Activated naive CD8-positive, alpha-beta T cell treated with anti-CD3 and anti-CD28 coated beads, Interleukin-2, amount 10 ng/mL, durations not matched to agents 7 days and 5 days (primary cell): ENCODE data around the gene GNLY. TPM values are rescaled to one million over a fixed set of nuclear protein-coding genes. Genes with fewer than 3 reads are reported as not detected.

Source experiments
- ATAC-seq: fragments of 150-1000 bp; cut with Tn5 transposase; one replicate; pipeline ENCODE4 v1.10.0; 2021; ENCODE audit warnings: low read depth, moderate library complexity
- POLR2A ChIA-PET: fragments of 350-600 bp; sonication (Branson Sonifier 250); formaldehyde crosslinking; loops from one replicate; lab custom pipeline; 2021; ENCODE audit warnings: antibody characterized with exemption; lab: Charles Lee
- DNase-seq: peaks from one replicate; pipeline ENCODE4 v3.0.0; 2021
- H3K27ac Mint-ChIP-seq: one replicate; pipeline ENCODE4 v1.8.0; 2022; ENCODE audit warnings: mild to moderate bottlenecking, mixed read lengths
- H3K27me3 Mint-ChIP-seq: one replicate; pipeline ENCODE4 v1.8.0; 2022; ENCODE audit warnings: mild to moderate bottlenecking, moderate library complexity, mixed read lengths
- H3K36me3 Mint-ChIP-seq: one replicate; pipeline ENCODE4 v1.8.0; 2021; ENCODE audit warnings: mild to moderate bottlenecking, mixed read lengths
- H3K4me1 Mint-ChIP-seq: one replicate; pipeline ENCODE4 v1.8.0; 2021; ENCODE audit warnings: mixed read lengths
- H3K4me3 Mint-ChIP-seq: one replicate; pipeline ENCODE4 v1.8.0; 2022; ENCODE audit warnings: mild to moderate bottlenecking, moderate library complexity, mixed read lengths
- H3K9me3 Mint-ChIP-seq: one replicate; pipeline ENCODE4 v1.8.0; 2021; ENCODE audit warnings: mixed read lengths
- total RNA-seq, 2 experiments: library from RNA; stranded (reverse); gene quantifications; one replicate each; pipeline ENCODE4 v1.2.3, GENCODE V29; 2021

GNLY gene
- total RNA-seq, 2 experiments from 2014 or later: 22.0 to 27.5 TPM

DNA sequence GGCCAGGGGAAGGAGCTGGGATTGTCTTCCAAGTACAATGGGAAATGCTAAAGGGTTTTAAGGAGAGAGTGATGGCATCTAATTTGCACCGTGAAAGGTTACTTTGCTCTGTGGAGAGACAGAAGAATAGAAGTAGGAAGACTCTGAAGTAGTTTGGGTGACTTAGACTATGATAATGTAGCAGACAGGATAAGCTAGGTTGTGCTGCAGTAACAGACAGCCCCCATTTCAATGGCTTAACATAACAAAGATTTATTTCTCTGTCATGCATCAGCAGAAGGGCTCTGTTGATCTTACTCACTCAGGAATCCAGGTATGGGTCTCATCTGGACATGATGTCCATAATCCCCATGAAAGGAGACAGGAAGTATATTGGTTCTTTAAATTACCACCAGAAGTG is 26.4 kb downstream of the GNLY start:
- Mint-ChIP-seq H3K36me3 (peaks cover 1% of the 10 kb centered on the region), H3K9me3 (peaks cover 6% of the 10 kb centered on the region), H3K4me1 (peaks cover 9% of the 10 kb centered on the region), H3K27me3 (peaks cover 20% of the 10 kb centered on the region), H3K27ac (no peak overlapping the region), H3K4me3 (no peak overlapping the region)
- POLR2A ChIA-PET: no interaction called here
- ATAC-seq: no peak
- no peak for DNase-seq

DNA sequence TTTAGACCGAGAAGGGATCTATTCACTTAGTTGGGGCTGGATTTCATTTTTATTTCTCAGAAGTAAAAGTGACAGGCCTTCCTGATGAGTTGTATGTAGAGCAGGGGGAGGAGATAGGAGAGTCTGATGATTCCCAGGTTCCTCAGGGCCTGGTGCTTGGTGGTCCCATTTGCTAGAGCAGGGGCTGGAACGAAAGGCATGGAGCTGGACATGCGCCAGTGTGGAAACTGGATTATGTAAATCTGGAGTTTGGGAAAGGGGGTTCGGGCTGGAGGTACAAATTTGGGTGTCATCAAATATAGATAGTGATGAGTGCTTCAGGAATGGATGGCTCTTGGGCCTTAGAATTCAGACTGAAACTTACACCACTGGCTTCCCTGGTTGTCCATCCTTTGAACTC is 27.5 kb downstream of the GNLY start:
- H3K9me3 Mint-ChIP-seq: peaks cover 6% of the 10 kb centered on the region
- H3K4me1 Mint-ChIP-seq: peaks cover 2% of the 10 kb centered on the region
- no peak overlapping the region for H3K27ac Mint-ChIP-seq
- ATAC-seq (no peak), DNase-seq (no peak)
- no peak overlapping the region for H3K4me3 Mint-ChIP-seq
- H3K27me3 Mint-ChIP-seq: peaks cover 22% of the 10 kb centered on the region
- POLR2A ChIA-PET: no interaction called here
- peaks cover 1% of the 10 kb centered on the region for H3K36me3 Mint-ChIP-seq

DNA sequence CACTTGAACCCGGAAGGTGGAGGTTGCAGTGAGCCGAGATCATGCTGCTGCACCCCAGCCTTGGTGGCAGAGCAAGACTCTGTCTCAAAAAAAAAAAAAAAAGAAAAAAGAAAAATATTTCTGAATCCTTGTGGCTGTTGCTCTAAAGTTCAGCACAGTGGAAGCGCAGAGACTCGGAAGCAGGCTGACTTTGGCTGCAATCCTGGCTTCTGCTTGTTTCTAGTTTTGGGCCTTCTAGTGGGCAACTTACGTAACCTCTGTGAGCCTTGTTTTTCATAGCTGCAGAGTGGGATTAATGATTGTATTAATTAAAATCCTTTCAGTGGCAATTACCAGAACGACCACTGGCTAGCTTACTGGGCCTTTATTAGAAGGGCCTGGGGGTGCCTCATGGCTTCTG is 28.4 kb downstream of the GNLY start:
- POLR2A ChIA-PET: no interaction called here
- H3K27ac Mint-ChIP-seq: no peak overlapping the region

DNA sequence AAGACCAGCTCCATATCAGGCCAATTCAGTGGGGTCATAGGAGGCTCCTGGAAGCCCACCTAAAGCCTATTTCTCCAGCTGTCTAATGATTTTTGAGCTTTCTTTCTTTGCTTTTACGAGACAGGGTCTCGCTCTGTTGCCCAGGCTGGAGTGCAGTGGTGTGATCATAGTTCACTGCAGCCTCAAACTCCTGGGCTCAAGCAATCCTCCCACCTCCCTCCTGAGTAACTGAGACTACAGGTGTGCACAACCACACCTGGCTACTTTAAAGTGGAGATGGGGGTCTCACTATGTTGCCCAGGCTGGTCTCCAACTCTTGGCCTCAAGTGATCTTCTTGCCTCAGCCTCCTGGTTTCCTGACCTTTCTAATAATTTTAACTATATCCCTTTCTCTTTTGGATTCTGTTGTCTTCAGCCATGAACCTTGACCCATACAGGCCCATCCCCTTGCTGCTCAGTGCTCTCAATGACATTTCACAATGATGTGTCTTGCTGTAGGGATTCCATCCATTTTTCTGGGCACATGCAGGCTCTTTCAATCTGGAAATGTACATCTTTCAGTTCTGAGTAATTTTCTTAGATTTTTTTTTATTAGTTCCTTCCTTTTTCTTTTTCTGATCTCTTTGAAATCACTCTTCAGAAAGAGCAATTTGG is 29.7 kb downstream of the GNLY start:
- Mint-ChIP-seq H3K4me3 (no peak overlapping the region), H3K4me1 (peaks cover 2% of the 10 kb centered on the region), H3K27me3 (peaks cover 29% of the 10 kb centered on the region), H3K9me3 (peaks cover 6% of the 10 kb centered on the region), H3K36me3 (peaks cover 1% of the 10 kb centered on the region), H3K27ac (no peak overlapping the region)
- ATAC-seq: no peak
- DNase-seq: no peak
- POLR2A ChIA-PET: no interaction called here

More for the DNA sequence above, 28.4 kb downstream of the GNLY start:
- H3K27me3 Mint-ChIP-seq: peaks cover 28% of the 10 kb centered on the region
- no peak for ATAC-seq
- no peak overlapping the region for H3K4me3 Mint-ChIP-seq
- peaks cover 6% of the 10 kb centered on the region for H3K9me3 Mint-ChIP-seq
- no peak for DNase-seq
- peaks cover 2% of the 10 kb centered on the region for H3K4me1 Mint-ChIP-seq
- H3K36me3 Mint-ChIP-seq: peaks cover 1% of the 10 kb centered on the region

DNA sequence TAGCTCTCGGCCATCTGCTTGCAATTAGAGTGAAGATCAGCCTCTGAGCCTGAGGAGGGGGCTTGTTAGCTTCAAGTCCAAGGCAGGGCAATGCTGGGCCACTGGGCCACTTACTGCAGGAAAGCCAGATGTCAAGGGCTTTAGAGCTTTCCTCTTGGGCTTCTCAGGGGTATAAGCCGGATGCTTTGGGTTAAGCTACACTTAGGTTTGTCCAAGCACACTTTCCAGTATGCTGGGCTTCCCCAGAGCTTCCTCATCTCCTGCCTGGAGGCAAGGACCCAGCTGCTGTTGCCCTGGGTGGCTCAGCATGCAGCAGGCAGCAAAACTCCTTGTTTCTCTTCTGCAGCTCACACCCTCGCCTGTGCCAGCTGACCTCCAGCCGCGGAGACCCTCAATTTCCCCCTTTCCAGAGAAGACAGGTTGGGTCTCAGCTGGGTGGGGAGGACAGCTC is 30.6 kb downstream of the GNLY start:
- POLR2A ChIA-PET: no interaction called here
- Mint-ChIP-seq H3K4me3 (no peak overlapping the region), H3K4me1 (peaks cover 7% of the 10 kb centered on the region), H3K9me3 (peaks cover 6% of the 10 kb centered on the region), H3K27ac (no peak overlapping the region), H3K36me3 (peaks cover 1% of the 10 kb centered on the region), H3K27me3 (peaks cover 29% of the 10 kb centered on the region)
- no peak for DNase-seq
- ATAC-seq: no peak

DNA sequence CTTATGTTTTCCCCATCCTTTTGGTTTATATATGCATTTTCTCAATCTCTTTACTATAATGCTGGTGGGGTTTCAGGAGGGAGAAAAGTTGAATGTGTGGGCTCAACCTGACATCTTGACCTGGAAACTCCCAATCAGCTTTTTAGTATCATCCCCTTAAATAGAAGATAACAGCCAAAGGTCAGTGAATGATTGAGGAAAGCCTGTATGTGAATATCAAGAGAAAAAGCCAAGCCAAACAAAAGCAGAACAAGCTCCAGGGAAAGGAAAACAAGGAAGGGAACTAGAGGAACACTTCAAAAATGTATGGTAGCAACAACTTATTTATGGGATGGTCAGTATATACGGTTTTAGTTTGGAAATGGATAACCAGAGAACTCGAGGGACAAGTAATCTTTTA is 31.3 kb downstream of the GNLY start:
- H3K27me3 Mint-ChIP-seq: peaks cover 29% of the 10 kb centered on the region
- peaks cover 1% of the 10 kb centered on the region for H3K36me3 Mint-ChIP-seq
- peaks cover 3% of the 10 kb centered on the region for H3K9me3 Mint-ChIP-seq
- ATAC-seq: no peak
- POLR2A ChIA-PET: interaction anchor here (1.1 kb wide), 1 partner anchor 29 kb away, joined by 3 read pairs; no protein-coding TSS in a partner anchor
- H3K4me1 Mint-ChIP-seq: peaks cover 7% of the 10 kb centered on the region
- DNase-seq: no peak
- no peak overlapping the region for H3K4me3 Mint-ChIP-seq
- H3K27ac Mint-ChIP-seq: no peak overlapping the region

DNA sequence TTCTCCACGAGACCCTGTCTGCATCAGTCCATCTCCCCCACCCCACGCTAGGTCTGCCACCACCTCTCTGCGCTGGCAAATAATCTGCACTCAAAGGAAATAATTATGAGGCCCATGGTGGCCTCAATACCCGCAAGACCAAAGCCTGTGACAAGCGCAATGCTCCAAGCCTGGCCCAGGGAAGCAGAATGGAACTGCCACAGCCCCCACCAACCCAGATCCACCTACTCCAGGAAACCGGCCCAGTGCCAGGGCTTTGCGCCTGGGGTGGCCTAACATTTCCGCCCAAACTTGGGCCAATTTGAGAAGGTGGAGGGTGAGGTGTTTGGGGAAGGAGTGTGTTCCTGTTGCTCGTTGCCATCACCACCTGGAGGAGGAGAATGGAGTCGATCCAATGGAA is 33.6 kb downstream of the GNLY start:
- H3K4me1 Mint-ChIP-seq: peaks cover 6% of the 10 kb centered on the region
- ATAC-seq: no peak
- H3K27ac Mint-ChIP-seq: no peak overlapping the region
- H3K4me3 Mint-ChIP-seq: no peak overlapping the region
- H3K27me3 Mint-ChIP-seq: peaks cover 31% of the 10 kb centered on the region
- POLR2A ChIA-PET: no interaction called here
- H3K9me3 Mint-ChIP-seq: no peaks in the 10 kb centered on the region
- no peak for DNase-seq
- H3K36me3 Mint-ChIP-seq: no peaks in the 10 kb centered on the region

DNA sequence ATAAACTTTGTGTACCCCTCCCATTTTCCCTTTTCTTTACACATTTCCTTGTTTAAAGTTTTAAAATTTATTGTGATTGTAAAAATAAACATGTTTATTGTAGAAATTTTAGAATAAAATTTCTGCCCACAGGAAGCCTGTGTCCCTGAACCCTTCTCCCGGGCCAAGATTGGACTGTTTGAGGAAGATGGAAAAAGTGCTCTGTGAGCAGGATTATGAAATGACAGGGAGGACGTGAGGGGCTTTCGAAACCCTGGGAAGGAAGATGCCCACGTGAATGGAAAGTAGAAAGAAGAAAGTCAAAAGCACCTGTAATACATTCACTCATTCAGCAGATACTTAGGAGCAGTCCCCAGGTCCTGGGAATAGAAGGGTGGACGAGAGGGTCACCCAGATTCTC is 34.2 kb downstream of the GNLY start:
- Mint-ChIP-seq H3K9me3 (no peaks in the 10 kb centered on the region), H3K4me1 (peaks cover 6% of the 10 kb centered on the region), H3K27ac (no peak overlapping the region), H3K36me3 (no peaks in the 10 kb centered on the region), H3K4me3 (no peak overlapping the region), H3K27me3 (peaks cover 31% of the 10 kb centered on the region)
- ATAC-seq (no peak), DNase-seq (no peak)
- POLR2A ChIA-PET: no interaction called here

DNA sequence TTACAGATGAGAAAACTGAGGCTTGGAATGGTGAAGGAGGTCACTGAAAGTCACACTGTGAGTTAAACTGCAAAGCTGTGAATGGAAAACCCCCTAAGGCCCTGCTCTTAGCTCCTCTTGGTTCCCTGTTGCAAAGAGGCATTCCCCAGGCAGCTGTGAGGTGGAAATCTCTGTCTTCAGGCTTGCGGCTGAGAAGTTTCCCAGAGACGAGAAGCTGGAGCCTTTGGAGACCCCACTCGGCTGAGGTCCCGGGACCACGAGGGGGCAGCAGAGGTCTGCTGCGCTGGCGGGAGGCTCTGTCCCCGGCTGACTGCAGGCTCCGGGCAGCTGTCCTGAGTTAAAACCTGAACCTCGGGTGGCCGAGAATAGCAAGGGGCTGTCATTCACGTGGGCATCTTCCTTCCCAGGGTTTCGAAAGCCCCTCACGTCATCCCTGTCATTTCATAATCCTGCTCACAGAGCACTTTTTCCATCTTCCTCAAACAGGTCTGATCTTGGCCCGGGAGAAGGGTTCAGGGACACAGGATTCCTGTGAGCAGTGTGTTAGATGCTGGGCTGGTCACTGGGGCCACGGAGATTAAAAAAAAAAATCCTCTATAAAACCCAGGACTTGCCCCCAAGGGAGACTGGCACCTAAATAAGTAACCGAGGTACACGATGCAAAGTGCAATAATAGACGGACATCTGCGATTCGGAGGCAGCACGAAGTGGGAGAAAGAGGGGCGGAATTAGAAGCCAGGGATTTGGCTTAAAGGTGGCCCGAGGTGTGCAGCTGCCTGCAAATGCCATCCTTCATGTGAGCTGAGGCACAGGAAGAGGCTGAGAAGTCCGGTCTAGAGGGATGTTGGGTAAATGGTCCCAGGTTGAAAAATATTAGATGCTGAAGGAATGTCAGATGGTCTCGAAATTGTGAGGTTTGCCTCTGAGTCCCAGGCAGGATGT is 35.0 kb downstream of the GNLY start:
- Mint-ChIP-seq H3K36me3 (no peaks in the 10 kb centered on the region), H3K4me3 (no peak overlapping the region), H3K27ac (no peak overlapping the region), H3K27me3 (peaks cover 36% of the 10 kb centered on the region), H3K4me1 (peaks cover 6% of the 10 kb centered on the region), H3K9me3 (no peaks in the 10 kb centered on the region)
- ATAC-seq (peak; percentile 94), DNase-seq (peak; percentile 85)
- POLR2A ChIA-PET: interaction anchor here (0.5 kb wide), 1 partner anchor 161 kb away, joined by 6 read pairs; no protein-coding TSS in a partner anchor

DNA sequence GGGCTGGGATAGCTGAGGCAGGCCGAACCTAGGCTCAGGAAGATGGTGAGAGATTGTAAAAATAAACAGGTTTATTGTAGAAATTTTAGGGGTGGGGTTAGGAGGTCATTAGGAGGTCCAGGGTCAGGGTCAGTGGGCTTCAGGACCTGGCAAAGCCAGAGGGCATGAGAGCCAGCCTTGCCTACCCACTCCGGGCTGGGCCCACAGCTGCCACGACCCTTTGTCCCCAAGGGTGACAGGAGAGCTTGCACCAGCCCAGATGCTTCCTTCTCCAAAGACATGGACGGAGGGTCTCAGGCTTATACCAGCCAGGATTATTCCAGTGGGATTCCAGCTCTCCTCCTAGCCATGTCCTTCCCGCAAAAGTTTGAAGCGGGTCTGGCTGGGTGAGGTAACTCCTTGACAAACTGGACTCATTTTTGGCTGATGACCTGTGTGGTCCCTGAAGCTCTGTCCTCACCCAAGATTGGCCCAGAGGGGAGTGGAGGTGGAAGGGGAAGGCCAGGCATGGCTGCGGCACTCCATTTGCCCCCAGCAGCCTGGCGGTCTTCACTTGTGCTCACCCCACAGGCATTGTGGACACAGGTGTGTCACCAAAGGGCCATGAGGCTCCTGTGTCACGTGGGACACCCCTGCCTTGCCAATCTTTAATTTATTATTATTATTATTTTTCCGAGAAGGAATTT is 35.8 kb downstream of the GNLY start:
- no peak for ATAC-seq
- POLR2A ChIA-PET: no interaction called here
- no peak for DNase-seq
- H3K36me3 Mint-ChIP-seq: no peaks in the 10 kb centered on the region
- H3K9me3 Mint-ChIP-seq: no peaks in the 10 kb centered on the region
- H3K27ac Mint-ChIP-seq: no peak overlapping the region
- H3K4me3 Mint-ChIP-seq: no peak overlapping the region
- peaks cover 31% of the 10 kb centered on the region for H3K27me3 Mint-ChIP-seq
- peaks cover 6% of the 10 kb centered on the region for H3K4me1 Mint-ChIP-seq

DNA sequence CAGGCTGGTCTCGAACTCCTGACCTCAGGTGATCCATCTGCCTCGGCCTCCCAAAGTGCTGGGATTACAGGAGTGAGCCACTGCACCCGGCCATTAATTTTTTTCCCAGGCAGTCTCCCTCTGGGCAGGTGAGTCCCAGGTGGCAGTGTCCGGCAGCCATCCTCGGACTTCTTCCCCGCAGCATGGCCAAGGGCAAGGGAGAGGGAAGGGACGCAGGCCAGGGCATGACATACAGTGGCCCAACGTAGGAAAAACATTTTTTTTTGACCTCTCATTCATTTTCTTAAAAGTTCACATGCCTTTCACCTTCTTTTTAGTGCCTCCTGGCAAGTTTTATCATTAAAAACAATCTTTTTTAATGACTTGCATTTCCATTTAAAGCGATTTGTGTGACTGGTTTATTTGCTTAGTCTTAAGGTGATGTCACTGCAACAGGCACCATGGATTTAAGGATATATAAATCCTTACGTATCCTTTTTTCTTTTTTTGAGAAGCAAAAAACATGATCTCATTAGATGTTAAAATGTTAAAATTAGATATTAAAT is 36.6 kb downstream of the GNLY start:
- H3K9me3 Mint-ChIP-seq: no peaks in the 10 kb centered on the region
- DNase-seq (no peak), ATAC-seq (no peak)
- peaks cover 24% of the 10 kb centered on the region for H3K27me3 Mint-ChIP-seq
- peaks cover 6% of the 10 kb centered on the region for H3K4me1 Mint-ChIP-seq
- no peaks in the 10 kb centered on the region for H3K36me3 Mint-ChIP-seq
- no peak overlapping the region for H3K4me3 Mint-ChIP-seq
- no peak overlapping the region for H3K27ac Mint-ChIP-seq
- POLR2A ChIA-PET: no interaction called here

DNA sequence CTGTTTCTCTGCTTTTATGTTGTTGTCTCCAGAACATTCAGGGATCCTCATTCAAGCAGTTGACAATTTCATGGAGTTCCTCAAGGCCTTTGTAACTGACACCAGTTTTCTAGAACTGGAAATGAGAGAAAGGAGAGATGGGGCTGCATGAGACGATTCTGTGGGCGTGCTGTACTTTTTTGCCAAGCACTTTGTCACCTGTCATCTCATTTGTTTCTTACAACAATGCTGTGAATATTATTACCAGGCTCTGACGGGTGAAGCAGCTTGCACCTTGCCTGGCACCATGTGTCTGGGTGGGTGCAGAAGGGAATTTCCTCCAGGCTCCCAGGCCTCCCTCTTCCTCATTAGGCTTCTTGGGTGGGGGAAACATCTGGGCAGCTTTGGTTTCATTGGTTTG is 37.4 kb downstream of the GNLY start:
- Mint-ChIP-seq H3K27me3 (peaks cover 25% of the 10 kb centered on the region), H3K4me1 (peaks cover 6% of the 10 kb centered on the region), H3K36me3 (no peaks in the 10 kb centered on the region), H3K9me3 (no peaks in the 10 kb centered on the region), H3K4me3 (no peak overlapping the region), H3K27ac (no peak overlapping the region)
- DNase-seq (no peak), ATAC-seq (no peak)
- POLR2A ChIA-PET: no interaction called here

DNA sequence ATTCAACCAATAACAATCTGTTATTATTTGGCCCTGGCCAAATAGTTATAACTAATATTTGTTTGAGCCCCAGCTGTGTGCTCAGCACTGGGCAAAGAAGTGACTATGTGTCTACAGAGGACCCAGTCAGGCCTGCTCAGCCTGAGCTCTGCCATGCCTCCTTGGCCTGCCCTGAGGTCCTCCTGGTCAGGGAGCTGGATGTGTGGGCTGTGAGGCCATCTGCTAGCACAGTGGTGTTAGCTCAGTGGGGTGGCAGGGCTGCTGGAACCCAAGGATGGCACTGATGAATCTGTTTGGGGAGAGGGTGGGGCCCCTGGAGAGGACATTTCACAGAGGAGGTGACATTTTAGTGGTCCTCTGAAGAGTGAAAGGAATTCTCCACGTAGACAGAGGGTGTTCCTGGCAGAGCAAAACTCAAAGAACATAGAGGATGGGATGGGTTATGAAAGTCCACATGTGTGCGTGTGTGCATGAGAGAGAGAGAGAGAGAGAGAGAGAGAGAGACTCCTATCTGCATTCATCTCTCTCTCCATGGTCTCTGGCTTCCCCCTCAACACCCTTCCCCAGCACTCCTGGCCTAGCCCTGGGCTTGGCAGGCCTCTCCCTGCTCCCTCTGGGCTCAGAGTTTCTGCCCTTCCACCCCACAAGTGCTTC is 38.4 kb downstream of the GNLY start:
- ATAC-seq: no peak
- Mint-ChIP-seq H3K27me3 (peaks cover 25% of the 10 kb centered on the region), H3K4me3 (no peak overlapping the region), H3K4me1 (peaks cover 6% of the 10 kb centered on the region), H3K27ac (no peak overlapping the region), H3K9me3 (no peaks in the 10 kb centered on the region), H3K36me3 (no peaks in the 10 kb centered on the region)
- POLR2A ChIA-PET: no interaction called here
- no peak for DNase-seq
